ENCODE results near the gene BTBD18.

DNA sequence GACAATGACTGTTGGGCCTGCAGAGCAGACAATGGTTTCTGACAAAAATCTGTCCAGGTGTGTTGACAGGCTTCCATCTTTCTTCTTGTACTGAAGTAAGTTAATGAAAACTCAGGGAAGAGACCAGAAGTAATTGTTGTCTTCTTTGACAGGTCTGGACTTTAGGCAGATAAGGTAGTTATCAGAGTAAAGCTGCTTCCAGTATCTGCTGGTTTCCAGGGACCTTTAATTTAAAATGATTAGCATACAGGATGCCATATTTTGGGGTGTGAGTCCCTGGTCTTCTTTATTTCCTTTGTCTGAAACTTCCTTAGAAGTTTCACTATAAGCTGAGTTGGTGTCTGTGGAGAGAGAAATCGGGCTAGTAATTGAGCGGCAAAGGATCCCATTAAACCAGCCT lies 37.8 kb downstream of the BTBD18 start:
- TF ChIP-seq CTCF (IDR thresholded peaks at IDR 0.05): no peak
- no peak for TF ChIP-seq POLR2A (IDR thresholded peaks at IDR 0.05)

Data from testis (tissue), 2 donors.